ENCODE results near the gene GRID1. TPM values are rescaled to one million over a fixed set of nuclear protein-coding genes. Genes with fewer than 3 reads are reported as not detected.
"Not testable (repeated sequence)": the region's sequence is repeated elsewhere in the genome, so short reads cannot be mapped to it uniquely, and the experiment has no call there.

GRID1 gene
- polyA plus RNA-seq, 1 experiment, result 0.49 TPM

DNA sequence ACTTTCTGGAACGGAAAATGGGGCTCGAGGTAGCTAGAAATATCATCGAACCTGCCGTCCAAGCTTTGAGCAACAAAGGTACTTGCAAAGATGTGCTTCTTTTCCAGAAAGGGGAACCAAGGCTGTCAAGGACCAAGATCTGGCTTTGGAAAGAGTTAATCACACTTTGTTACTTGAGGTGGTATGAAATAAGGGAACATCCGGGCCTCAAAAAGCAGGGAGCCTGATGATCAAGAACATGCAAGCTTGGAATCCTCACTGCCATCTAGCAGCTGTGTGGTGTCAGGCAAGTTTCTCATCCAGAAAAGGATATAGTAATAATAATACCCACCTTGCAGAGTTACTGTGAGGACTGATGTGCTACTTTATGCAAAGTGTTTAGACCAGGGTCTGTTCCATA is 329.5 kb downstream of the GRID1 start:
- POLR2A ChIA-PET, result no interaction called here
- DNase-seq (ENCODE audit: low read depth), result no peak
- no peaks in the 10 kb centered on the region for H3K36me3 ChIP-seq (ENCODE audit: control insufficient read depth, insufficient read depth, low read length)
- no peaks in the 10 kb centered on the region for H3K27me3 ChIP-seq (ENCODE audit: control insufficient read depth, insufficient read depth, low read length)
- H3K4me3 ChIP-seq (ENCODE audit: low read depth, low read length), result no peak overlapping the region
- TF ChIP-seq, protein P1, sequence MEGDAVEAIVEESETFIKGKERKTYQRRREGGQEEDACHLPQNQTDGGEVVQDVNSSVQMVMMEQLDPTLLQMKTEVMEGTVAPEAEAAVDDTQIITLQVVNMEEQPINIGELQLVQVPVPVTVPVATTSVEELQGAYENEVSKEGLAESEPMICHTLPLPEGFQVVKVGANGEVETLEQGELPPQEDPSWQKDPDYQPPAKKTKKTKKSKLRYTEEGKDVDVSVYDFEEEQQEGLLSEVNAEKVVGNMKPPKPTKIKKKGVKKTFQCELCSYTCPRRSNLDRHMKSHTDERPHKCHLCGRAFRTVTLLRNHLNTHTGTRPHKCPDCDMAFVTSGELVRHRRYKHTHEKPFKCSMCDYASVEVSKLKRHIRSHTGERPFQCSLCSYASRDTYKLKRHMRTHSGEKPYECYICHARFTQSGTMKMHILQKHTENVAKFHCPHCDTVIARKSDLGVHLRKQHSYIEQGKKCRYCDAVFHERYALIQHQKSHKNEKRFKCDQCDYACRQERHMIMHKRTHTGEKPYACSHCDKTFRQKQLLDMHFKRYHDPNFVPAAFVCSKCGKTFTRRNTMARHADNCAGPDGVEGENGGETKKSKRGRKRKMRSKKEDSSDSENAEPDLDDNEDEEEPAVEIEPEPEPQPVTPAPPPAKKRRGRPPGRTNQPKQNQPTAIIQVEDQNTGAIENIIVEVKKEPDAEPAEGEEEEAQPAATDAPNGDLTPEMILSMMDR (IDR thresholded peaks at IDR 0.05; ENCODE audit: insufficient read depth, low read depth, low read length), result no peak
- CTCF ChIA-PET, result no interaction called here

GRCh38 chr10:86036544-86036831 is 330.1 kb downstream of the GRID1 start:
- ChIA-PET POLR2A (no interaction called here), CTCF (no interaction called here)
- TF ChIP-seq, protein P1 (IDR thresholded peaks at IDR 0.05; ENCODE audit: insufficient read depth, low read depth, low read length), result no peak
- H3K36me3 ChIP-seq (ENCODE audit: control insufficient read depth, insufficient read depth, low read length), result no peaks in the 10 kb centered on the region
- no peak for DNase-seq (ENCODE audit: low read depth)
- H3K4me3 ChIP-seq (ENCODE audit: low read depth, low read length), result no peak overlapping the region
- H3K27me3 ChIP-seq (ENCODE audit: control insufficient read depth, insufficient read depth, low read length), result no peaks in the 10 kb centered on the region

- no peak for DNase-seq (ENCODE audit: low read depth)
- H3K36me3 ChIP-seq (ENCODE audit: control insufficient read depth, insufficient read depth, low read length), result no peaks in the 10 kb centered on the region
- TF ChIP-seq, protein P1 (IDR thresholded peaks at IDR 0.05; ENCODE audit: insufficient read depth, low read depth, low read length), result no peak
- no peak overlapping the region for H3K4me3 ChIP-seq (ENCODE audit: low read depth, low read length)
- no peaks in the 10 kb centered on the region for H3K27me3 ChIP-seq (ENCODE audit: control insufficient read depth, insufficient read depth, low read length)
- ChIA-PET POLR2A (no interaction called here), CTCF (no interaction called here)
Measured at GRCh38 chr10:86035791-86036543, 330.6 kb downstream of the GRID1 start.

- Histone ChIP-seq H3K27me3 (ENCODE audit: control insufficient read depth, insufficient read depth, low read length) (no peaks in the 10 kb centered on the region), H3K36me3 (ENCODE audit: control insufficient read depth, insufficient read depth, low read length) (no peaks in the 10 kb centered on the region), H3K4me3 (ENCODE audit: low read depth, low read length) (no peak overlapping the region)
- no peak for DNase-seq (ENCODE audit: low read depth)
- CTCF ChIA-PET, result no interaction called here
- POLR2A ChIA-PET, result no interaction called here
- TF ChIP-seq, protein P1 (IDR thresholded peaks at IDR 0.05; ENCODE audit: insufficient read depth, low read depth, low read length), result no peak
Measured at GRCh38 chr10:86034710-86035109, 331.9 kb downstream of the GRID1 start.

DNA sequence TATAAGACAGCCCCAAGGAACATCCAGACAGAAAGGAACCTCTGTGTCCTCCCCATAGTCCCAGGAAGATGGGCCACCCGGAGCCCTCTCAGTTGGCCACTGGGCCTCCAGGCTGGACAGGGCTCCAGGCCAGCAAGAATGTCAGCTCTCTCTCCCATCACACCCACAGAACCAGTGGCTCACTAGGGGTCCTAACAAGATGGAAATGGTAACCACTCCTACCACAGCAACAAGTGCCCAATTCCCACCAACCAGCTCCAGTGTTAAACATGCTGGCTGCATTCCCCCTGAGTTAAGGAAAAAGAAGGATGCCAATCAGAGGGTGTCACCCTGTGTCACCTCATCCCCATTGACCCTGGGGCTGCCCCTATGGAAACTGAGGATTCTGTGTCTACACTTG is 333.0 kb downstream of the GRID1 start:
- ChIA-PET CTCF (no interaction called here), POLR2A (no interaction called here)
- H3K27me3 ChIP-seq (ENCODE audit: control insufficient read depth, insufficient read depth, low read length), result no peaks in the 10 kb centered on the region
- no peak overlapping the region for H3K4me3 ChIP-seq (ENCODE audit: low read depth, low read length)
- TF ChIP-seq, protein P1 (IDR thresholded peaks at IDR 0.05; ENCODE audit: insufficient read depth, low read depth, low read length), result no peak
- DNase-seq (ENCODE audit: low read depth), result no peak
- no peaks in the 10 kb centered on the region for H3K36me3 ChIP-seq (ENCODE audit: control insufficient read depth, insufficient read depth, low read length)

- H3K4me3 ChIP-seq (ENCODE audit: low read depth, low read length); CTCF ChIA-PET; H3K27me3 ChIP-seq (ENCODE audit: control insufficient read depth, insufficient read depth, low read length); H3K36me3 ChIP-seq (ENCODE audit: control insufficient read depth, insufficient read depth, low read length); DNase-seq (ENCODE audit: low read depth); POLR2A ChIA-PET: not testable (repeated sequence)
Measured at GRCh38 chr10:86032087-86032486, 334.5 kb downstream of the GRID1 start.
